Thyroid gland (tissue), 4 donors: ENCODE data around the gene FOXP1. TPM values are rescaled to one million over a fixed set of nuclear protein-coding genes. Genes with fewer than 3 reads are reported as not detected.

Experiments
- DNase-seq, 2 donors: peaks; one replicate each; pipeline ENCODE4 v3.0.0-alpha.2; 2019
- H3K27ac ChIP-seq, 3 donors: fragments of 200-600 bp; sonication (generic); 1 replicate in 2 of 3; 2 replicates in 1 of 3; pipeline ENCODE4 v1.5.1; 2016 to 2019; ENCODE audit warnings: mild to moderate bottlenecking in 1 of 3, moderate library complexity in 1 of 3
- H3K27me3 ChIP-seq: fragments of 200-600 bp; sonication (generic); one replicate; pipeline ENCODE4 v1.5.1; 2019
- H3K36me3 ChIP-seq, 2 donors: fragments of 200-600 bp; sonication (generic); one replicate each; pipeline ENCODE4 v1.5.1; 2016 to 2019
- H3K4me1 ChIP-seq, 2 donors: fragments of 200-600 bp; sonication (generic); one replicate each; pipeline ENCODE4 v1.5.1; 2017 to 2019
- H3K4me3 ChIP-seq, 3 donors: fragments of 200-600 bp; sonication (generic); replicated peaks in 1 of 3; 1 replicate in 2 of 3; 2 replicates in 1 of 3; pipeline ENCODE4 v1.5.1; 2016; ENCODE audit warnings: mild to moderate bottlenecking in 1 of 3
- H3K9me3 ChIP-seq: fragments of 200-600 bp; sonication (generic); one replicate; pipeline ENCODE4 v1.5.1; 2017
- CTCF ChIP-seq, 6 experiments: fragments of 200-600 bp in 3 of 6; fragments of 450-650 bp in 3 of 6; sonication (generic) in 3 of 6; IDR thresholded peaks; one replicate each; pipeline ENCODE4 v1.5.1; 2016 to 2019; ENCODE audit warnings: antibody characterized with exemption in 6 of 6, mild to moderate bottlenecking in 2 of 6, inconsistent platforms in 1 of 6, moderate library complexity in 1 of 6
- POLR2A ChIP-seq, 2 donors: fragments of 450-650 bp; IDR thresholded peaks; one replicate each; pipeline ENCODE4 v1.6.1; 2017; ENCODE audit warnings: antibody characterized with exemption in 2 of 2, mild to moderate bottlenecking in 2 of 2, moderate library complexity in 1 of 2
- WGBS, 2 donors: methylation state at CpG; one replicate each; pipeline ENCODE4 v1.1.5; 2017; 5-methylcytosine and 5-hydroxymethylcytosine counted together
- intact Hi-C: fragments of 100-400 bp; cut with DNase I; formaldehyde crosslinking; loops from one replicate; pipeline ENCODE4 v1.15.1; 2023
- total RNA-seq, 4 donors: library from RNA; depleted of rRNA; stranded (reverse); fragments of >200 nt; gene quantifications; one replicate each; pipeline ENCODE4 v1.2.3, GENCODE V29; 2016

Gene FOXP1
- total RNA-seq, 4 donors from 2014 or later: 111 to 187 (median 141) TPM

GRCh38 chr3:71129611-71130431 lies 453.7 kb downstream of the FOXP1 start:
- intact Hi-C loops: no loop called here
- Histone ChIP-seq H3K4me3 (peak overlapping the region; percentile 10 to 47 (median 38)), H3K36me3 (no peaks in the 10 kb centered on the region), H3K4me1 (peaks cover 43 to 61% of the 10 kb centered on the region in 2 donors), H3K27me3 (no peaks in the 10 kb centered on the region), H3K27ac (peak overlapping the region; percentile 85 to 91 (median 91)), H3K9me3 (no peaks in the 10 kb centered on the region)
- peak in 1 of 2 donors; percentile 23 for DNase-seq
- WGBS, 2 donors: 2 to 5% methylated on average over 13 of the region's 13 CpGs
- TF ChIP-seq POLR2A (IDR thresholded peaks at IDR 0.05): peak in 1 of 2 donors; percentile 48
- TF ChIP-seq CTCF (IDR thresholded peaks at IDR 0.05): no peak

- H3K4me1 ChIP-seq: peaks cover 40 to 57% of the 10 kb centered on the region in 2 donors
- H3K9me3 ChIP-seq: no peaks in the 10 kb centered on the region
- H3K27me3 ChIP-seq: no peaks in the 10 kb centered on the region
- H3K4me3 ChIP-seq: peak overlapping the region in 2 of 3 donors; percentile 38 to 47
- peak overlapping the region; percentile 85 to 91 (median 91) for H3K27ac ChIP-seq
- H3K36me3 ChIP-seq: no peaks in the 10 kb centered on the region
- DNase-seq: no peak
- TF ChIP-seq POLR2A (IDR thresholded peaks at IDR 0.05) (no peak), CTCF (IDR thresholded peaks at IDR 0.05) (no peak)
- intact Hi-C loops: no loop called here
- WGBS, 2 donors: 14 to 22% methylated on average over 6 of the region's 6 CpGs
Measured at GRCh38 chr3:71128961-71129360, 454.6 kb downstream of the FOXP1 start.

- H3K36me3 ChIP-seq: no peaks in the 10 kb centered on the region
- no peak for DNase-seq
- peaks cover 35 to 57% of the 10 kb centered on the region in 2 donors for H3K4me1 ChIP-seq
- H3K4me3 ChIP-seq: no peak overlapping the region
- H3K27ac ChIP-seq: peak overlapping the region; percentile 25 to 91 (median 91)
- H3K9me3 ChIP-seq: no peaks in the 10 kb centered on the region
- intact Hi-C loops: no loop called here
- no peaks in the 10 kb centered on the region for H3K27me3 ChIP-seq
- no peak for TF ChIP-seq POLR2A (IDR thresholded peaks at IDR 0.05)
- TF ChIP-seq CTCF (IDR thresholded peaks at IDR 0.05): no peak
- WGBS, 2 donors: 84% methylated on average over 7 of the region's 7 CpGs
Measured at GRCh38 chr3:71127844-71128243, 455.7 kb downstream of the FOXP1 start.

GRCh38 chr3:71127052-71127831 lies 456.3 kb downstream of the FOXP1 start:
- no peak overlapping the region for H3K4me3 ChIP-seq
- no peaks in the 10 kb centered on the region for H3K27me3 ChIP-seq
- no peaks in the 10 kb centered on the region for H3K36me3 ChIP-seq
- H3K27ac ChIP-seq: peak overlapping the region; percentile 25 to 91 (median 91)
- no peak for DNase-seq
- TF ChIP-seq POLR2A (IDR thresholded peaks at IDR 0.05) (no peak), CTCF (IDR thresholded peaks at IDR 0.05) (no peak)
- no peaks in the 10 kb centered on the region for H3K9me3 ChIP-seq
- H3K4me1 ChIP-seq: peaks cover 35 to 54% of the 10 kb centered on the region in 2 donors
- intact Hi-C loops: no loop called here
- WGBS, 2 donors: 56 to 58% methylated on average over 7 of the region's 7 CpGs
